HG03342 (cell line): ENCODE results near the gene ARSD.
"Not testable (repeated sequence)": the region's sequence is repeated elsewhere in the genome, so short reads cannot be mapped to it uniquely, and the experiment has no call there.

Experiments
- ATAC-seq: cut with Tn5 transposase; IDR thresholded peaks from one replicate; pipeline ENCODE4 v1.9.1; 2021; ENCODE audit warnings: mild to moderate bottlenecking, moderate library complexity; ENCODE audit not compliant: unreplicated experiment

ARSD gene, protein sequence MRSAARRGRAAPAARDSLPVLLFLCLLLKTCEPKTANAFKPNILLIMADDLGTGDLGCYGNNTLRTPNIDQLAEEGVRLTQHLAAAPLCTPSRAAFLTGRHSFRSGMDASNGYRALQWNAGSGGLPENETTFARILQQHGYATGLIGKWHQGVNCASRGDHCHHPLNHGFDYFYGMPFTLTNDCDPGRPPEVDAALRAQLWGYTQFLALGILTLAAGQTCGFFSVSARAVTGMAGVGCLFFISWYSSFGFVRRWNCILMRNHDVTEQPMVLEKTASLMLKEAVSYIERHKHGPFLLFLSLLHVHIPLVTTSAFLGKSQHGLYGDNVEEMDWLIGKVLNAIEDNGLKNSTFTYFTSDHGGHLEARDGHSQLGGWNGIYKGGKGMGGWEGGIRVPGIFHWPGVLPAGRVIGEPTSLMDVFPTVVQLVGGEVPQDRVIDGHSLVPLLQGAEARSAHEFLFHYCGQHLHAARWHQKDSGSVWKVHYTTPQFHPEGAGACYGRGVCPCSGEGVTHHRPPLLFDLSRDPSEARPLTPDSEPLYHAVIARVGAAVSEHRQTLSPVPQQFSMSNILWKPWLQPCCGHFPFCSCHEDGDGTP

DNA sequence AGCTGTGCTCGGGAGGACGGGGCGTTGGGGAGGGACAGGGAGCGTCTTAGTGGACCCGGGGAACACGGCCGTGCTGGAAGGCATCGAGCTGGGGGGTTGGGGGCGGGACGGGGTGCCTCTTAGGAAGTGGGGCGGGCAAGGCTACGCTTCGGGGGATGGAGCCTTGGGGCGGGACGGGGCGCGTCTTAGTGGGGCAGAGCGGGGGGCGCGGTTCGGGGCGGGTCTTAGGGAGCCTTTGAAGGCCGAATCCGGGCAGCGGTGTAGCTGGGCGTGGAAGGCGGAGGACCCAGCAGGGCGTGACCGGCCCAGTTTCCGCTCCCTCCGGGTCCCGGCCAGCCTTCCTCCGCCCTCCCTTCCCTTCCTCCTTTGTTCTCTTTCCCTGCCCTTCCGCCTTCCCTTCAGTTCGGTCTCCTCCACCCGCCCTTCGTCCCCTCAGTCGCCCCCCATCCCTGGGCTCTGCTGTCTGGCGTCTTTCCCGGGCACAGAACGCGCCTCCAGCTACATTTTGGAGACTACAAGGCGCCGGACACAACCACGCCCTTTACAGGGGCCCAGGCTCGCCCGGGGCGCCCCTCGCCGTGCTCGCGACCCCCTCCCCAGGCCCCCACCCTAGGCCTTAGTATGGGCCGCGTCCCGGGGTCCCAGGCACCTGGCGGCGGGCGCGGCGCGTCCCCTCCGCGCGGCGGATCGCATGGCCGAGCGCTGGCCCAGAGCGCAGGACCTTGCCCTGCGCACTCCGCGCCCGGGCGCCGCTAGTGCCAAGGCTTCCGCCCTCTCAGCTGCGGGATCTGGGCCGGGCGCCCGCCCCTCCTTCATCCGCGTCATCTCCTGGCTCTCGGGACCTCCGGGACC, at the start of gene ARSD:
ARSD (minus strand) TSS at position 757 of the 852 bp plus-strand sequence; CDS start at position 693, 64 bp downstream.
- peak; percentile 85 for ATAC-seq

GRCh38 chrX:2978639-2979038, 49.5 kb upstream of the ARSD start:
- not testable (repeated sequence) for ATAC-seq

DNA sequence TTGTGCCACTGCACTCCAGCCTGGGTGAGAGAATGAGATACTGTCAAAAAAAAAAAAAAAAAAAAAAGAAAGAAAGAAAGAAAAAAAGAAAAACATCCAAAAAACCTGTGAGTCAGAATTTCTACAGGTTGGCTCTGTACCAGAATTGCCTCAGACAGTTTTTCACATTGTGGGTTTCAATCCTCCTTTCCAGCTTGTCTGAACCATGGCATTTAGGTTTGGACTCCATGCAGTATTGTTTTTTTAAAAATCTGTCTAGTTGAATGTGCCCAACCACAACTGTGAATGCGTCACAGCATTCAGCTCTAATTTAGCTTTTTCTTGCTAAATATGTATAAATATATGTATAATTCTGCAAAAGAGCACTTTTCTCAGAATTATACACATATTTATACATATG, 45.8 kb upstream of the ARSD start:
- ATAC-seq = no peak

GRCh38 chrX:2972391-2972790, 43.3 kb upstream of the ARSD start:
- no peak for ATAC-seq

GRCh38 chrX:2969021-2969420, 39.9 kb upstream of the ARSD start:
- no peak for ATAC-seq

GRCh38 chrX:2967998-2968909, 39.1 kb upstream of the ARSD start:
- no peak for ATAC-seq

DNA sequence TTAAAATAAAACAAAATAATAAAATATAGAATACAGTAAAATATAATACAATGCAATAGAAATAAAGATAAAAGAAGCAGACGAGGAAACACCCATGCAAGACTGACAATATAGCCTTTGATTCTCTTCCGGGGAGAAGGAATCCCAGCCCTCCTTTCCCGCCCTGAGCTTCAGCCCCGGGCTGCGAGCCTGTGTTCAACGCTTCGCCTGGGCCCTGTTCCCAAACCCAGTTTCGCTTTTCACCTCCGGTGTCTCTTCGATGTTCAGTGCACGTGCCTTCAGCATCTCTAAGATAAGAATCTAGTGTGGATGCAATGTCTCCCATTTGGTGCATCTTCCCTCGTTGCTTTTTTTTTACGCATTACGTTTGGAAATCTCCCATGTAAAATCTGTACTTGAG, 38.4 kb upstream of the ARSD start:
- ATAC-seq = no peak

DNA sequence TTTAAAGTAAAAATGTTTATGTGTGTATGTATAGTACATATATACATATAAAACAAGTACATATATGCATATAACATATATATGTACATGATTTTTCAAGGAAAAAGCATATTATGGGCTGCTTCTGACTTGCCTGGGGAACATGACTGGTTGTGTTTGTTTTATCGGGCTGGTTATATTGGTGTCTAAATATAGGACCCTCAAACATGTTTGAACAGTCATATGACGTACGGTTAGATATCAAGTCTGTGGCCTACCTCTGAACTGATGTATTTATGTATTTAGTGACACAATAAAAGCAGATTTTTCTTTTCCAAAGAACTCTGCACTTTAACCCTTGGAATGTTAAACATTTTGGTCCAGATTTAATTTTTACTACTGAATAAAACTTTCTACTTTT, 37.9 kb upstream of the ARSD start:
- ATAC-seq = no peak

DNA sequence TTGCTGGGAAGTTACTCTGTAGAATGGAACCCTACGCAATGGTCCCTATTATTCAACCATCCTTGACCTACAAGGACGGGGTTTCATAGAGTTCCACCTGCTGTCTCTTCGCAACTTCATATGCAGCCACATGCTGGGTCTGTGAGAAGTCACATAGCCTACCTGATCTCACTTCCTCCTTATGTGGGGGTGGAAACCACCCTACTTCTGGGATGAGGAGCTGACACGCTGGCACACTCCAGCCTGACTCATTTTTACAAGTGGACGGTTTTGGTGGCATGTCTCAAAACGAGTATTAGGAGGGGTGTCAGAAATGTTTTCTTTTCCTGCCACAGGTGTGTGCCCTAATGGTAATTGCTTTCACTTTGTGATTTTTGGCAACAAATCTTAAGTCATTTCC, 36.8 kb upstream of the ARSD start:
- ATAC-seq = peak; percentile 64

GRCh38 chrX:2963992-2964794, 35.1 kb upstream of the ARSD start:
- not testable (repeated sequence) for ATAC-seq

DNA sequence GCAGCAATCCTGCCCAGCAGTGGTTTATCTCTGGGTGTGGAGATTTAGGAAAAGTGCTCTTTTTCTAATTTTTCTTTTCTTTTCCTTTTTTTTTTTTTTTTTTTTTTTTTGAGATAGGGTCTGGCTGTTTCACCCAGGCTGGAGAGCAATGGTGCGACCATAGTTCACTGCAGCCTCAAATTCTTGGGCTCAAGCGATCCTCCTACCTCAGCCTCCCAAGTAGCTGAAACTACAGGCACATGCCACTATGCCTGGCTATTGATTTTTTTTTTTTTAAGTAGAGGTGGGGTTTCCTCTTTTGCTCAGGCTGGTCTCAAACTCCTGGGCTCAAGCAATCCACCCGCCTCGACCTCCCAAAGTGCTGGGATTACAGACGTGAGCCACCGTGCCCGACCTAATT, 34.3 kb upstream of the ARSD start:
- ATAC-seq = not testable (repeated sequence)

GRCh38 chrX:2962381-2962780, 33.2 kb upstream of the ARSD start:
- no peak for ATAC-seq

DNA sequence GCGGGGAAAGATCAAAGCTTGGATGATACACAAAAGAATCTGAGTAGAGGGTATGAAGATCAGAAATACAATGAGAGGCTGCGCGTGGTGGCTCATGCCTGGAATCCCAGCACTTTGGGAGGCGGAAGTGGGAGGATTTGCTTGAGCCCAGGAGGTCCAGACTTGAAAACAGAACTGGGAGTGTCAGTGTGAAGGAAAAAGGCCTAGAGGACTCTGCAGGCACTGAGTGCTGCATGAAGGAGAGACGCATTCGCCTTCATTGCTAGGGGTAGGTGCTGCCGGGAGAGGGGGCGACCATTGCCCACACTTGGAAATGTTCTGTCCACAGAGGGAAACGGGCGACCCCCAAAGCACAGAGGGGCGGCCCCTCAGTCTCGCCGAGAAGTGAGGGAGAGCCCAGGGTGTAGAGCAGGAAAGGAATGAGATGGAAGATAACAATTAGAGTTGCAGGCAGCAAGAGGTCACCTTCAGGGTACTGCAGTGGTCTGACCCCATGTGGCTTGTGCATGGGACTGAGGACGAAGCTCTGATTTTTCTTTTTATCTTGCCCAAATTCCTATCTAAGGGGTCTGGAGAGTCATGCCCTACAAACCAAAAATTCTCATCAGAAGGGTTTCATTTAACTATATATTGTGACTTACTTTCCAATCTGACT, 31.8 kb upstream of the ARSD start:
- ATAC-seq = no peak

DNA sequence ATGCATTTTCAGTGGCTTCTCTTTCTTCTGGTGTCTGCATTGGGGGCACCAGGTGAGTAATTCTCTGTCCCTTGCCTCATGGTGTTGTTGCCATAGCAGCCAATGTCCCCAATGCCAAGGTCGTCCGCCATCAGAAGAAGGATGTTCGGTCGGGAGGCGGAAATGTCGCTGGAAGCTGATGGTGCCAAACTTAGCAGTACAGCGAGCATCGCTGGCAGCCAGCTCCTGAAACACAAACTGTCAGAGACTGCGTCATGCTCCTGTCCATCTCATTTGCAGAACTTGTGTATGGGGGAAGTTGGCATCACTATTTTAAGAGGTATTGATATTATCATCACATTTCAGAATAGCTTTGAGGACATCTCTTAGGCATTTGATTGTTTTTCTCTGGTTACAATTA, 29.1 kb upstream of the ARSD start:
- ATAC-seq = no peak

GRCh38 chrX:2955838-2956237, 26.7 kb upstream of the ARSD start:
- ATAC-seq = no peak

GRCh38 chrX:2955281-2955680, 26.1 kb upstream of the ARSD start:
- ATAC-seq = no peak

DNA sequence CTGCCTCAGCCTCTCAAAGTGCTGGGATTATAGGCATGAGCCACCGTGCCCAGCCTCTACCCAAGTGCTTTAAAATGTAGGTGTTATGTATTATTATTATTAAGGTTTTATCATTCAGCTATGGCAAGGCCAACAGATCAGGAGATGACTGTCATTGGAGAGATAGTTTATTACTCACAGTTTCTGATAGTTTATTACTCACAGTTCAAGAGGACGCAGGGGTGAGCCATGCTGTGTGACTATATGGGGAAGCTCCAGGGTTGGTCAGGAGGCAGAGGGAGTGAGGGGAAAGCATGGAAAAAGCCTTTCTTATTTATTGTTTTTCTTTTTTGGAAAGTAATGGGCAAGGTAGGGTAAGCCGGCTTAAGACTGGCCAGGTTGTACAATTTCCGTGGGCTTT, 25.4 kb upstream of the ARSD start:
- no peak for ATAC-seq

DNA sequence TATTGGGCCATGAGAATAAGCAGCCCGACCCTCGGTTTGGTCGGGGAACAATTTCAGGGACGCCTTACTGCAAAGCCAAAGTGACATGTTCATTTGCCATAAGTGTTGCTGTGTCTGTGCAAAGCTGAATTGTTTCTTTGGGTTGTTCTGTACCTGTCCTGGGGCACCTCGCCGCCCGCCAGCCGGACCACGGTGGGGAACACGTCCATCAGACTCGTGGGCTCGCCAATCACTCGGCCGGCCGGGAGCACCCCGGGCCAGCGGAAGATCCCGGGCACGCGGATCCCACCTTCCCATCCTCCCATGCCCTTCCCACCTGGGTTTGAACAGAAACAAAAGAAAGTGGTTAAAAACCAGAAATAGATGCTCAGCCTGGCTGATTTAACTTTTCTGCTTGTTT, 8.8 kb upstream of the ARSD start:
- ATAC-seq = not testable (repeated sequence)
